ENCODE data around the gene TNFSF15.
A peak's percentile ranks its signal among the peaks of the same experiment; 100 is the strongest.

The TNFSF15 gene

GRCh38 chr9:114789006-114789405 is 16.8 kb downstream of the TNFSF15 start:
- DNase-seq (ENCODE audit: low spot score) = no peak

GRCh38 chr9:114787781-114788498 is 17.9 kb downstream of the TNFSF15 start:
- no peak for DNase-seq (ENCODE audit: low spot score)

GRCh38 chr9:114787214-114787613 is 18.6 kb downstream of the TNFSF15 start:
- no peak for DNase-seq (ENCODE audit: low spot score)

DNA sequence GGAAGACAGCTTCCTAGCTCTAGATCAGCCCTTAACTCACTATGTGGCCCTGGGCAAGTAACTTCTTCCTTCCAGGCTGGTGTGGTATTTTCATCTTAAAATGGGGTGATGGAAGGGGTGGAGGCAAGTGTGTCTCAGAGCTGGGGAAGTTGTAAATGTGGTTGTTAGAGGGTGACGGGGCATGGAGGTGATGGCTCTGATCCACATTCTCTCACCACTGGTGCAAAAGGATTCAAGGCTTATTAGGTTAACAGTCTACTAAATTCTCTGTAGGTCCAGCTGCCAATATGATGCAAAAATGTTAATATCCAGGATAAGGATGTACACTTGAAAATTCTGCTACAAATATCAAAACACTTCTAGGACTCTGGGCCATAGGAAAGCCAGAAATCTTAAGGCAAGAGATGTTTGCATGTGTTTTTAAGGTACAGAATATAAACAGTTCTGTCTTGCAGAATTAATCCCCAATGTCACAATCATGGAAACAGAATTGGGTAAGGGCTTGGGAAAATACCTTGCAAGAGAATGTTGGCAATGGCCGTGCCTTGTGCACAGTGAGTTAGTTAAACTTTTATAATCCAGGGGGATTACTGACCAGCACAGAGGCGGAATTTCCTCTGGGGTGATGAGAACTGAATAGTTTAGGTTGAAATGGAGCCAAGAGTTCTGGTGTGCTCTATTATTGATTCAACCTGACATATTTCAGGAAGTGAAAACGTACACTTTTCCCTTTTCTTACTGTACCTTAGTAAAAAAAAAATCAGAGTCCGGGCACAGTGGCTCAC is 19.8 kb downstream of the TNFSF15 start:
- no peak for DNase-seq (ENCODE audit: low spot score)

DNA sequence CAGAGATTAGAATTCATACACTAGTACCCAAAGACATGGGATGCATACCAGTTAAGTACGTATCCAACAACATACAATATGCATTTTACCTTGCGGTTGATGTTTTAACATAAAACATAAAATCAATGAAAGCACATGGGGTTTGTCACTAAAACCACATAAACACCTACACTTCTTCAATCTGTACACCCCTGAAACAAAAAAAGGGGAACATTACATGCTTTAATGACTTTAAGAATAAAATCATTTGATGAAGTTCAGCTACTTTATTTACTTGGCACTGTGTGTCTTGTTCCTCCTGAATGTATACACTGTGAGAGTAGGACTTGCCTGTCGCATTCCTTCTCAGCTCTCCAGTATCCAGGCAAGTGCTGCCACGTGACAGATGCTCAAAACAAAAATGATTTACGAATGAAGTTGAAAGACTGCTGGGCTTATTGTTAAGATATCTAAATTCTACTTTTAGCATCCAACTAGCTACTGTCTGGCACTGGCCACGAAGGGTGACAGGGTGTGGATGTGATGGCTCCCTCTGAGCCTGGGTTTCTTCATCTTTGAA is 21.0 kb downstream of the TNFSF15 start:
- no peak for DNase-seq (ENCODE audit: low spot score)

DNA sequence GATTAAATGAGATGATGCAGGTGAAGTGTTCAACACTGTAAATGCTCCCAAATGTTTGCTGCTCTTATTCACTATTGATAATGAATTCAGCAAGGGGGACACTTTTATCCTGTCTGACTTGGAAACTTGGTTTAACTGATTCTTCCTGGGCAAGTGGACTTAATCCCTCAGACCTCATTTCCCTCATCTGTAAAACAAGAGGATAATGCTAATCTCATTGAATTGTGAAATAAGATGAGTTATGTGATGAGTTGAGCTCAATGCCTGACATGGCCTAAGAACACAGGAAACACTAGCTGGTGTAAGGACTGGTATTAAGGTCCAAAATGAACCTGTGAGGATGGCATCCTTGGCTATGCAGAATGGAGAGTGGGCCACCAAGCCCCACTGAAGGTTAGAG is 23.3 kb downstream of the TNFSF15 start:
- no peak for DNase-seq (ENCODE audit: low spot score)

GRCh38 chr9:114779352-114779845 is 26.4 kb downstream of the TNFSF15 start:
- DNase-seq (ENCODE audit: low spot score) = peak; percentile 15

DNA sequence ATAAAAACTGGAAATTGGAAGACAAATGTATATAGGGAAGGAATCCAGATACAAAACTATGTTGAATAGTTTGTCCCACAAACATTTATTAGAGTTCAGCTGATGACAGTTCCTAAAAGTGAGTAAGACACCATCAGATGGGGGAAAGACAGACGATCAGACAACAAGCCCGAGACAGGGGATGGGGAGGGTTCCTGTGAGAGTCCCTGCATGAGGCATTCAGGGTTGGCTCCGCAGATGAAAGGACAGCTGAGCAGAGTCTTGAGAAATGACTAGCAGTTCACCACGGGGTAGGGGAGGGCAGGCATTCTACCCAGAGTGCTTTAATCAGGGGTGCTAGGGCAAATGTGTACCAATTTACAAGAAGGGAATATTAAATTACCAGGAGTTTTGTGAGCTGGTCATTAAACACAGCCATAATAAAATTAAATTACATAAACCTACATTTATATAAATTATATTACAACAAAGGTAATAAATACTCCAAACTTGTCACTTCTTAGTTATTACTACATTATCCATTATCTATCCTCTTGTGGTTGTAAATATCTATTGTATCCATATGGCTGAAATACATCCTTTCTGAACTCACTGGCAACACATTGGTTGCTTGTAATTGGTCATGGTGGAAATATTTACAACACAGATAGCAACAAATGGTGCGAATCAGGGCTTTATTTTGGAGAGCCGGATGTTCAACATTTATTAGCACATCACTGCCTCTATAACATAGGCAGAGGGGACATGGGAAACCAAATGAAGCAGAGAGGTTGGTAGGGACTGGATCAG is 27.8 kb downstream of the TNFSF15 start:
- DNase-seq (ENCODE audit: low spot score) = no peak

GRCh38 chr9:114776683-114777399 is 29.0 kb downstream of the TNFSF15 start:
- DNase-seq (ENCODE audit: low spot score) = no peak

- no peak for DNase-seq (ENCODE audit: low spot score)
These were observed 29.9 kb downstream of the TNFSF15 start for GRCh38 chr9:114775981-114776380.

DNA sequence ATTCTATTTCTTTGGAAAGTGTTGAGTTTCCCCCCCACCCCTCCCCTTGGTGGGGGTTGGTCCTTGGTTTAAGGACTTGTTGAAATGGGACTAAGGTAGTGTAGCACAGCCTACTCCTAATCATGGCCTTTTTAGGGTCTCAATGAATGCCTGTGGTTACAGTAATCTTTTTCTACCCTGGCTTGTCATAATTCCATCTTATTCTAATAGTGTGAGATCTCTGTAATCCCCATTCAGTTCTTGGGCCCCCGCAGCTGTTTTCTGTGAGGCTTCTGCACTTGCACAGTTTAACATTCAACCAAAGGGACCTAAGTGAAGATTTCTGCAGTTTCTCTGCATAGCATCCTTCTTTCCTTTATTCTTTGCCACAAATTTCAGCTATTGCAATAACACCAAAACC is 30.7 kb downstream of the TNFSF15 start:
- no peak for DNase-seq (ENCODE audit: low spot score)

- DNase-seq (ENCODE audit: low spot score) = no peak
These were observed 31.3 kb downstream of the TNFSF15 start for GRCh38 chr9:114774524-114774923.

DNA sequence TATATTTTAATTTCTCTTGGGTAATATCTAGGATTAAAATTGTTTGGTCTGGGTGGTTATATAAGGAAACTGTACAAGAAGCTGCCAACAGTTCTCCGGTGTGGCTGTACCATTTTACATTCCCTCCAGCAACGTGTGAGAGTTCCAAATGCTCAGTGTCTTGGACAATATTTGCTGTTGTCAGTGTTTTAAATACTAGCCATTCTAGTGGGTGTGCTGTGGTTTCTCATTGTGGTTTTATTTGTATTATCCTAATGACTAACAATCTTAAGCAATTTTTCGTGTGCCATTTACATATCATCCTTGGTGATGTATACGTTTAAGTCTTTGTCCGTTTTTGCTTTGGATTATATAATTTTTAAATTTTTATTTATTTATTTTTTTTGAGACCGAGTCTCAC is 34.0 kb downstream of the TNFSF15 start:
- DNase-seq (ENCODE audit: low spot score) = no peak

DNA sequence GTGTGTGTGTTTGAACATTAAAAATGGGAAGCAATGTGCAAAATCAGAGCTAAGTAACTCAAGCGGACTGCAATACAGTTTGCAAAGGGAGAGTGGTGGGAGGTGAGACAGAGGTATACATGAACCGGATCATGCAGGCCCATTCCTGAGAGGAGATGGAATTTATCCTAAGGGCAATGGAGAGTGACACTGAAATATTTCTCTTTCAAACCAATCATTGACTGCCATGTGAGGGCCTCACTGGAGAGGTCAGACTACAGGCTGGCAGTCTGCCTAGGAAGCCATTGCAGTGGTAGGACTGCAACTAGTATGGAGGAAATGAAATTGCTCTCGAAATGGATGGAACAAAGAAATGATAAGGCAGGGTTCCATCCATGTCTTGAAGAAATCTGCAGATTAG is 34.8 kb downstream of the TNFSF15 start:
- DNase-seq (ENCODE audit: low spot score) = no peak

DNA sequence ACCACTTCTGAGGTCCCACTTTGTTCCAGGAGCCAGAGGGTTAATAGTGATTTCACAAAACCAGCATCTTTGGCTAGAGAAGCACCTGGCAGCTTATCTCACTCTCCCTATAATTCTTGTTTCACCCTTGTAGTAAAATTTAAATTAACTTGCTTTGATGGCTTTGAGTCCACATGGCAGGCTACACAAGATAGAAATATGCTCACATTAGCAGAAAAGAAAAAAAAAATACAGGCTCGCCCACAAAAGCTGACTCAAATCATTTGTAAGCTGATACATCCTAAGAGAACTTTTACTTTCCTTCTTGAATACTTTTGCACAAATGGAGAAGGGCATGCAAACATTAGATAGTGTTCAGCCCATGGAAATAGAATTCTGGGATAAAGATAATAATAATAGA is 36.2 kb downstream of the TNFSF15 start:
- DNase-seq (ENCODE audit: low spot score) = no peak

DNA sequence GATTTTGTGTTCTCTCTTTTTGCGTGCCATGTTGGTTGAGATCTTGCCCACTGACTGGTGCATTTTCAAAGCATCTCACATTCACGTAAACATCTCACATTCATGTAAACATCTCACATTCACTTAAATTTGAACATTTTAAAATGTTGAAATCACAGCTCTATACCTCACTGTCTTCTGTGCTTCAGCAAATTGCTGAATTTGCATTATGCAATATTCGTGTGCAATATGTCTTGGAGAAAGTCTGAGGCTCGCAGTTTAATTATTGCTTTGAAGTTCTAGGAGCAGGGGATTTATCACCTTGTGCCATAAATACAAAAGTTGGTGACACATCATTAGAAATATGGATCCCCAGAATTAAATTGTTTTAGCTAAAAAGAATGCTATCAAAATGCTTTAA is 42.6 kb downstream of the TNFSF15 start:
- DNase-seq (ENCODE audit: low spot score) = no peak

- no peak for DNase-seq (ENCODE audit: low spot score)
These were observed 44.3 kb downstream of the TNFSF15 start for GRCh38 chr9:114761523-114761922.

GRCh38 chr9:114759512-114760341 is 46.1 kb downstream of the TNFSF15 start:
- DNase-seq (ENCODE audit: low spot score) = no peak

- DNase-seq (ENCODE audit: low spot score) = no peak
These were observed 47.9 kb downstream of the TNFSF15 start for GRCh38 chr9:114757984-114758383.

- DNase-seq (ENCODE audit: low spot score) = no peak
These were observed 48.4 kb downstream of the TNFSF15 start for GRCh38 chr9:114757395-114757794.

- DNase-seq (ENCODE audit: low spot score) = no peak
These were observed 48.9 kb downstream of the TNFSF15 start for GRCh38 chr9:114756920-114757319.

Measured in kidney capillary endothelial cell (primary cell).